Measurements from ENCODE around the gene BARHL1. TPM values are rescaled to one million over a fixed set of nuclear protein-coding genes. Genes with fewer than 3 reads are reported as not detected.
A peak's percentile ranks its signal among the peaks of the same experiment; 100 is the strongest.

The BARHL1 gene
- total RNA-seq, 1 donor from 2014 or later: not detected

DNA sequence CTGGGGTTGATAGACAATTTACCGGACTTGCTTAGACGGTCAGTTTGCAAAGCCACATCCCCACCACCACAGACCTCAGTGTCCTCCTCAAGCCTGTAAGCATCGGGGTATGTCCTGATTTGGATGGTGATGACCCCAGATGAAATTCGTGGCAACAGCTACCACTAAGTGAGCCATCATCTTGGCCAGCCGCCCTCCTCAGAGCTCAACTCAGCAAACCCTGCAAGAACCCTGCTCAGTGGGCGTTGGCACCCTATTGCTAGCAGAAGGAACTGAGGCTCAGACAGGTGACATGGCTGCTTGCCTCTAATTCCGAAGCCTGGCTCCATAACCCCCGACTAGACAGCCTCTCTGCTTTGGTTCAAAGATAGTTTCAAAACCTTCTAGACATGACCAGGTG, 41.4 kb upstream of the BARHL1 start:
- Histone ChIP-seq H3K4me1 (no peaks in the 10 kb centered on the region), H3K36me3 (no peaks in the 10 kb centered on the region), H3K9me3 (no peaks in the 10 kb centered on the region), H3K27ac (no peak overlapping the region), H3K4me3 (no peak overlapping the region), H3K27me3 (peaks cover 3% of the 10 kb centered on the region)
- intact Hi-C loops (cut with DNase I): no loop called here
- no peak for ATAC-seq
- no peak for DNase-seq
- no peak for TF ChIP-seq CTCF (IDR thresholded peaks at IDR 0.05)

- Histone ChIP-seq H3K9me3 (no peaks in the 10 kb centered on the region), H3K4me1 (no peaks in the 10 kb centered on the region), H3K27me3 (peaks cover 12% of the 10 kb centered on the region), H3K36me3 (no peaks in the 10 kb centered on the region), H3K4me3 (no peak overlapping the region), H3K27ac (no peak overlapping the region)
- no peak for TF ChIP-seq CTCF (IDR thresholded peaks at IDR 0.05)
- intact Hi-C loops (cut with DNase I): no loop called here
- DNase-seq (no peak), ATAC-seq (no peak)
Measured at GRCh38 chr9:132541870-132542830, 40.3 kb upstream of the BARHL1 start.

DNA sequence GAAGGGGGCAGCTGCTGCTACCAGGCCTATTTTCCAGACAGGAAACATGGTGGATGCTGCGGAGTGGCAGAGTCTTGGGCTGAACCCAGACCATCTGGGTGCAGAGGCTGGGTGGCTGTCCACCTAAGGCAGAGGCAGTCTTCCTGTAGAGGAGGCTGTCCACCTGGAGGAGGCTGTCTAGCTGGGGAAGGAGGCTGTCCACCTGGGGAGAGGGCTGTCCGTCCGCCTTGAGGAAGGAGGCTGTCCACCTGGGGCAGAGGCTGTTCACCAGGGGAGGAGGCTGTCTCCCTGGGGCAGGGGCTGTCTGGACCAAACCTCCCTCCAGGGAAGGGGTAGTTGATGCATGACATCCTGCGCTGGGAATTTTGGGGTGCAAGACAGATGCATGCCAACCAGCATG, 39.2 kb upstream of the BARHL1 start:
- TF ChIP-seq CTCF (IDR thresholded peaks at IDR 0.05): no peak
- H3K36me3 ChIP-seq: no peaks in the 10 kb centered on the region
- no peaks in the 10 kb centered on the region for H3K9me3 ChIP-seq
- ATAC-seq: no peak
- no peak for DNase-seq
- H3K4me3 ChIP-seq: no peak overlapping the region
- intact Hi-C loops (cut with DNase I): no loop called here
- no peak overlapping the region for H3K27ac ChIP-seq
- no peaks in the 10 kb centered on the region for H3K4me1 ChIP-seq
- H3K27me3 ChIP-seq: peaks cover 13% of the 10 kb centered on the region

GRCh38 chr9:132543960-132544359, 38.4 kb upstream of the BARHL1 start:
- Histone ChIP-seq H3K9me3 (no peaks in the 10 kb centered on the region), H3K4me1 (no peaks in the 10 kb centered on the region), H3K27me3 (peaks cover 13% of the 10 kb centered on the region), H3K4me3 (no peak overlapping the region), H3K27ac (no peak overlapping the region), H3K36me3 (no peaks in the 10 kb centered on the region)
- intact Hi-C loops (cut with DNase I): no loop called here
- DNase-seq: no peak
- TF ChIP-seq CTCF (IDR thresholded peaks at IDR 0.05): no peak
- ATAC-seq: peak; percentile 42

- Histone ChIP-seq H3K27me3 (peaks cover 13% of the 10 kb centered on the region), H3K4me1 (no peaks in the 10 kb centered on the region), H3K9me3 (no peaks in the 10 kb centered on the region), H3K27ac (no peak overlapping the region), H3K36me3 (no peaks in the 10 kb centered on the region), H3K4me3 (no peak overlapping the region)
- no peak for ATAC-seq
- intact Hi-C loops (cut with DNase I): no loop called here
- DNase-seq: no peak
- TF ChIP-seq CTCF (IDR thresholded peaks at IDR 0.05): no peak
Measured at GRCh38 chr9:132545578-132545977, 36.8 kb upstream of the BARHL1 start.

All from upper lobe of right lung (tissue), 1 donor.